GM18498 (cell line): Measurements from ENCODE around the gene KDM2A.

Source experiments
- ATAC-seq: cut with Tn5 transposase; IDR thresholded peaks from one replicate; pipeline ENCODE4 v1.9.1; 2021; ENCODE audit warnings: mild to moderate bottlenecking, moderate library complexity; ENCODE audit not compliant: unreplicated experiment

Gene KDM2A

DNA sequence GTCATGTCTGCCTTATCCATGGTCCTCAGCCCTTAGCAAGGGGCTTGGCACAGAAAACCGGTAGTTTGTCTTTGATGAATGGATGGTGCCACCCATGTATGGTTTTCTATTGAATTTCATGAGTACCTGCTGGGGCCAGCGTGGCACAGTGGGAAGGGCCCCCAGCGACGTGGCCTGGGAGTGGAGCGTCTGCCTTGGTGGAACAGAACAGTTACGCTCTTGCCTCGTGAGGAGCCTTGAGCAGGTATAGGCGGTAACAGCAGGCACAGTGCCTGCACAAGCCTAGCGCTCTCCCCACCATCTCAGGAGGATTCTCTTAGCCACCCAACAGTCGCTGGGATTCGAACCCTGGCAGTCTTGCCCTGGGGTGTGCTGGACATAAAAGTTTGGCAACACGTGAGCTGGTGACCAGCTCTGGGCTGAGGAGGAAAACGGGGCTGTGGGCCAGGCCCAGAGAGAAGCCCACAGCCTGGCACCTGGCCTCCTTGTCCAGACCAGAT lies 181.2 kb downstream of the KDM2A start:
- no peak for ATAC-seq

DNA sequence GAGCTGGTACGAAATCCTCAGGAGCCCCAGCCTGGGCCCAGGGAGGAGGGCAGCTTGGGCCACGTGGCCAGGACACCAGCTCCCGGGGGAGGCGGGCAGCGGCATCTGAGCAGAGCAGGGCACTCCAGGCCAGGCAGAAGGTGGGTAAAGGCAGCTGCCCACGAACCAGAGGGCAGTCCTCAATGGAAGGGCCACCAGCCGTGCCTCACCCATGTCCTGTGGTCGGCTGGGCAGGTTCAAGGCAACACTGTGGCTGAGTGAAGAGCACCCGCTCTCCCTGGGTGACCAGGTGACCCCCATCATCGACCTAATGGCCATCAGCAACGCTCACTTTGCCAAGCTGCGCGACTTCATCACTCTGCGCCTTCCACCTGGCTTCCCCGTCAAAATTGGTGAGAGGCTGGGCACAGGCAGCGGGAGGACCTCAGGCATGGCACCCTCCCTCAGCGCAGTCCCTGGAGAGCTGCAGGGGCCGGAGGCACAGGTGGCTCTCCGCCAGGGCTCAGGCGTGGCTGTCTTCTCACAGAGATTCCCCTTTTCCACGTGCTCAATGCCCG lies 181.8 kb downstream of the KDM2A start:
- ATAC-seq: no peak

DNA sequence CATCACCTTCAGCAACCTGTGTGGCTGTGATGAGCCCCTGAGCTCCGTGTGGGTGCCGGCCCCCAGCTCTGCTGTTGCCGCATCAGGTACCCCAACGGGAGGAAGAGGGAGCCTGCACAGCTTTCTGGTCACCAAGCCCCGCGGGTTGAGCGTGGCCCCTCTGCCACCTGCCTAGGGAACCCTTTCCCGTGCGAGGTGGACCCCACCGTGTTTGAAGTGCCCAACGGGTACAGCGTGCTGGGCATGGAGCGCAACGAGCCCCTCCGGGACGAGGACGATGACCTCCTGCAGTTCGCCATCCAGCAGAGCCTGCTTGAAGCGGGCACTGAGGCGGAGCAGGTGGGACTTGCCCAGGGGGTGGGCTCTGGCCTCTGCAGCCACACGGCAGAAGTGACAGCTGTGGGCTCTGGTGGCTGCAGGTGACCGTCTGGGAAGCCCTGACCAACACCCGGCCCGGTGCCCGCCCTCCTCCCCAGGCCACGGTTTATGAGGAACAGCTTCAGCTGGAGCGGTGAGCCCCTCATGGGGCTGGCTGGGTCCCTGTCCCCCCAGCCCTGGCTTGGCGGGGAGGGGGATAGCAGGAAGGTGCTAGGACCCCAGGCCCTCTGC lies 182.4 kb downstream of the KDM2A start:
- ATAC-seq: no peak

DNA sequence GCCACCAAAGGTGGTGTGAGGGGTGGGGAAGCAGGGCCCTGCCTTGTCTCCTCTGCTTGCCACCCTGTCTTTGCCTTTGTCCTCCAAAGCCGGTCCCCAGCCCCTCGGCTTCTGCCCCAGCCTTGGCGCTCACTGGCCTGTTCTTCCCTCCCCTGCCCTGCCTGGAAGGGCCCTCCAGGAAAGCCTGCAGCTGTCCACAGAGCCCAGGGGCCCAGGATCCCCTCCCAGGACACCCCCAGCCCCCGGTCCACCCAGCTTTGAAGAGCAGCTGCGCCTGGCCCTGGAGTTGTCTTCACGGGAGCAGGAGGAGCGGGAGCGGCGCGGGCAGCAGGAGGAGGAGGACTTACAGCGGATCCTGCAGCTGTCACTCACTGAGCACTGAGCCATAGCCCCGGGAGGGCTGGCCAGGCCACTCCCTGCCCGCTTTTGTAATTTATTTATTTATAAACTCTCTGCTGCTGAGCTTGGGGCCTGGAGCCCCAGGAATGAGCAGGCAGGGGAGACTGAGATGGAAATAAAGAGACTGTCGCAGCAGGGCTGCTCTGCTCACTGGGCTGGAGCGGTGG lies 183.0 kb downstream of the KDM2A start:
- no peak for ATAC-seq

DNA sequence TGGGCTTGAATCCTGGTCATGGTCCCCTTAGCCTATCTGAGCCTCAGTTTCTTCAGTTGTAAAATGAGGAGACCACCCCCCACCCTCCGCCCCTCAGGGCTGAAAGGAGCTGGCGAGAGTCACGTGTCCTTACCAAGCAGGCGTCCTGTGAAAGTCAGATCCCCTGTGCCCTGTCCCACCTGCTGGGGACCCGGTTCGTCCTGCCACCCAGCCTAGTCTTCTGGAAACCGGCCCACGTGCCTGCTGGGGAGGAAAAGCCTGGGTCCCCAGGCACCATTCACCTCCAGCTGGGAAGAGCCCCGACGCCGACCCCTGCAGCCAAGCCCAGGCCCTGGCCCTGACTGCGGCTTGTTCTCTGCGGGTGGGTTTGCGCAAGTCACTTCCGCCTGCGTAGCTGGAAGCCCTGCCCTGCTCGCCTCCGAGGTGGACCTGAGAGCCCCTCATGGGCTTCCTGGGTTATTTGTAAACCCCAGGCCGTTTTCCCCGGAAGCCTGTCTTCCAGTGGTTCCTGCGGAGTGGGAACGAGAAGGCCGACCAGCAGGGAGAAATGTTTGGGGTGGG lies 183.6 kb downstream of the KDM2A start:
- no peak for ATAC-seq

DNA sequence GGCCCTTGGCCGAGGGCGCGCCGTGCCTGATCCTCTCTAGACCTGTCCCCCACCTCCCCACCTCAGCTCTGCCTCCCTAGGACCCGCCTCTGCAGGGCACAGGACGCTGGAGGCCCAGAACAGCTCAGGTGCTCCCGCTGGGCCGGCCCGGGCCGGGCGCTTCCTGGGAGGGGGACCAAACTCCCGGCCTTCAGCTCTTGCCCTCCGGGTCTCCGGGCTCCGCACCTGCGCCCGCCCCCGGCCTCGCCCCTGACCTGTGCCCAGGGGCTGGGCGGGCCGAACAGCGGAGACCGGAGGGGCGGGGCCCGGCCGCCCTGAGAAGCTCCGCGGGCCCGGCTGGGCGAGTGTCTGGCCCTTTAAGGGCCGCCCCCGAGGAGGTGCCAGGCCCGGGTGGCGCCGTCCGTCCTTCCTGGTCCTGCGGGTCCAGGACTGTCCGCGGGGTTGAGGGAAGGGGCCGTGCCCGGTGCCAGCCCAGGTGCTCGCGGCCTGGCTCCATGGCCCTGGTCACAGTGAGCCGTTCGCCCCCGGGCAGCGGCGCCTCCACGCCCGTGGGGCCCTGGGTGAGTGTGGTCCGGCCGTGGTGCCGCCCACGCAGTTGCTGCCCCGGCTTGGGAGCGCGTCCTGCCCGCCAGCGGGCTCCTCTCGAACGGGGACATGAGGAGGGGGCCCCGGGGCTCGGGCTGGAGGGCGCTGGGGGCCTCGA lies 184.2 kb downstream of the KDM2A start, which contains the start of gene SSH3:
TSS of gene SSH3 (plus strand) at position 399 of the 703 bp plus-strand sequence. CDS start at position 495, 96 bp downstream.
- no peak for ATAC-seq

DNA sequence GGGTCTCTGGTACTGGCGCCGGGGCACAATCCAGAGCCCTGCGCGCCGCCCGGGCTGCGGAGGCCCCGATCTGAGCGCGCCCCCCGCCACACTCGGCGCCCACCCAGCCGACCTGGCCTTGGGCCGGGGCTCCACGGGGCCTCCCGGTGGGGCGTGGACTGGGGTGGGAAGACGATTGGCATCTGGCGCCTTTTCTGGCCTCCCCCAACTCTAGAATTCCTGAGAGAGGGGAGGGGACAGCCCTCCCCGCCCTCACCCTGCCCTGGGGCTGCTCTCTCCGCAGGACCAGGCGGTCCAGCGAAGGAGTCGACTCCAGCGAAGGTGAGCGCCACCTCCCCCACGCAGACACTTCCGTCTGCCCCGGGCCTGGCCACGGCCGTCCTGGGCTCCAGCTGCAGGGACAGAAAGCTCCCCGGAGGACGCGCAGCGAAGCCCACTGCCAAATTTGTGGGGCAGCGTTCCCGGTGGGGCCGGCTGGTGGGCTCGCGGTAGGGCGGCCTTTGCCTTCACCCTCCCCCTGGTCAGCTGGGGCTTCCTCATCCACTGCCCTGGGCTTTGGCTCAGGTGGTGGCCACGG lies 184.9 kb downstream of the KDM2A start:
- no peak for ATAC-seq

DNA sequence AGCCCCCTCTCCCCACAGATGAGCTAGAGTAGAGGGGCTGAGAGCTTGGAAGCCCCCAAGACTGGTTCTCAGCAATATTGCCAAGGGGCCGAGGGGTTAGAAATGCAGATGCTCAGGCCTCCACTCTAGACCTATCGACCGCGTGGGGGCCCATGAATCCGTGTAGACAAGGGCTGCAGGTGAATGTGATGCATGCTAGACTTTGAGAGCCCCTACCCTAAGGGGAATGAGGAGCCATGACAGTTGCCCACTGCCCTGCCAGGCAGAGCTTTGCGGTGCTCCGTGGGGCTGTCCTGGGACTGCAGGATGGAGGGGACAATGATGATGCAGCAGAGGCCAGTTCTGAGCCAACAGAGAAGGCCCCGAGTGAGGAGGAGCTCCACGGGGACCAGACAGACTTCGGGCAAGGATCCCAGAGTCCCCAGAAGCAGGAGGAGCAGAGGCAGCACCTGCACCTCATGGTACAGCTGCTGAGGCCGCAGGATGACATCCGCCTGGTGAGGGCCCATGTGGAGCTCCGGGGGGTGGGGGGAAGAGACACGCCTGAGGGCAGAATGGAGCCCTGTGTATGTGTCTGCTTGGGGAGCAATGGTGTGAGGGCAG lies 185.5 kb downstream of the KDM2A start:
- ATAC-seq: no peak

DNA sequence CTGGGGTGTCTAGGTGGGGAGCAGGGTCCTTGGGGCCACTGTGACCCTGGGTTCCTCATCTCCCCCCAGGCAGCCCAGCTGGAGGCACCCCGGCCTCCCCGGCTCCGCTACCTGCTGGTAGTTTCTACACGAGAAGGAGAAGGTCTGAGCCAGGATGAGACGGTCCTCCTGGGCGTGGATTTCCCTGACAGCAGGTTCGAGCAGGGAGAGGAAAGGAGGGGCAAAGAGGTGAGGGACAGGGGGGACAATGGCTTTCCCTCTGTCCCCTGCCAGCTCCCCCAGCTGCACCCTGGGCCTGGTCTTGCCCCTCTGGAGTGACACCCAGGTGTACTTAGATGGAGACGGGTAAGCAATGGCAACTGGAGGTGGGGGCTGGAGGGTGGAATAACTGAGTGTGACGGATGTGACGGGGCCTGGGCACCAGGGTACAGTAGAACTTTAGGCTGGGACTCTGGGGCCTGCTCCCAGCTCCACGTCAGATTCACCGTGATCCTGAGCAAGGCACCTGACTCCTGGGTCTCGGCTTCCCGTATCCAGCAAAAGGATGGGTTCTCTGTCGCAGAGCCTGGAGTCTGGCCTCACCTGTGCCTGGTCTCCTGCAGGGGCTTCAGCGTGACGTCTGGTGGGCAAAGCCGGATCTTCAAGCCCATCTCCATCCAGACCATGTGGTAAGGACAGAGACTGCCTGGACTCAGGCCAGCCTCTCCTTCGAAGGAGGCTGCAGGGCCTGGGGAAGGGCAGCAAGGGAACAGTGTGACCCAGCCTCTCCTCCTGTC lies 187.9 kb downstream of the KDM2A start:
- no peak for ATAC-seq

DNA sequence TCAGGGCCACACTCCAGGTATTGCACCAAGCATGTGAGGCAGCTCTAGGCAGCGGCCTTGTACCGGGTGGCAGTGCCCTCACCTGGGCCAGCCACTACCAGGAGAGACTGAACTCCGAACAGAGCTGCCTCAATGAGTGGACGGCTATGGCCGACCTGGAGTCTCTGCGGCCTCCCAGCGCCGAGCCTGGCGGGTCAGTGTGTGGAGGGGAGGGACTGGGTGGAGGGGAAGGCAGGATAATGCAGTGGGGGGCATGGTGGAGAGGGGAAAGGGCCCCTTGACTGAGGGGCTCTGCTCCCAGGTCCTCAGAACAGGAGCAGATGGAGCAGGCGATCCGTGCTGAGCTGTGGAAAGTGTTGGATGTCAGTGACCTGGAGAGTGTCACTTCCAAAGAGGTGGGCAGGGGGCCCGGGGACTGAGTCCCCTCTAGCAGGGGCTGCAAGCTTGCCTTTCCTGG lies 188.5 kb downstream of the KDM2A start:
- no peak for ATAC-seq
